GM21786 (cell line): Measurements from ENCODE around the gene G0S2.
A peak's percentile ranks its signal among the peaks of the same experiment; 100 is the strongest.

Experiments used
- ATAC-seq: cut with Tn5 transposase; IDR thresholded peaks from one replicate; pipeline ENCODE4 v1.9.1; 2021; ENCODE audit not compliant: unreplicated experiment

The G0S2 gene

DNA sequence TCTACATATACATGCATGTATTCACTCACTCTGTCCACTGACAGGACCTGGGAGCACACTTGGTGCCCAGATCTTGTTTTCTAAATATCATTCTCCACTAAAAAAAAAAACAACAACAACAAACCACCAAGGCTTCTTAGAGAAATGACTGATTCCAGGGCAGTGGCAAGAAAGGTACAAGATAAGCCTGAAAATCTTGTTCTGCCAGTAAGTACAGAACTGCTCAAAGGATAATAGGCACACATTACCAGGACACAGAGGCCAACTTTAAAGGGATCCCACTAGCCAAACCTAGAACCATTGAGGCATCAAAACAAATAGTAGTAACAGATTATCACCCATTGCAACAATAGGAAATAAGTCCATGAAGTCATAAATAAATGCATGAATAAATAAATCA, 40.1 kb downstream of the G0S2 start:
- ATAC-seq: no peak

- no peak for ATAC-seq
Measured at GRCh38 chr1:209717818-209718217, 42.6 kb downstream of the G0S2 start.

DNA sequence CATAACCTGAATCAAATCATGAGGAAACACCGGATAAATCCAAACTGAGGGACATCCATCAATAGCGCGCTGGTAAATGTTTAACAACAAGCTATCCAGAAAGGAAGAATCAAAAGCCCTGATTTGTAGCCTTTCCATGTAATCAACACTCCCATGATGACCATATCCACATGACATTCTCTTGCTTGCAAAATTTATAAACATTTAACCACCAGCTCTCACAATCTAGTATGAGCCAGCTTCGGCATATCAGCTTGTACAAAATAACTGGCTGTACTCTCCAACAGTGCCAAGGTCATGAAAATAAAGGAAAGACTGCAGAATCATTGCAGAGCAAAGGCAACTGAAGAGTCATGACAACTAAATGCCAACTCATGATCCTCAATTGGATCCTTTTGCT, 45.1 kb downstream of the G0S2 start:
- no peak for ATAC-seq

GRCh38 chr1:209720826-209721225, 45.6 kb downstream of the G0S2 start:
- no peak for ATAC-seq

GRCh38 chr1:209721323-209721722, 46.1 kb downstream of the G0S2 start:
- ATAC-seq: no peak

- ATAC-seq: no peak
Measured at GRCh38 chr1:209723265-209723664, 48.1 kb downstream of the G0S2 start.

DNA sequence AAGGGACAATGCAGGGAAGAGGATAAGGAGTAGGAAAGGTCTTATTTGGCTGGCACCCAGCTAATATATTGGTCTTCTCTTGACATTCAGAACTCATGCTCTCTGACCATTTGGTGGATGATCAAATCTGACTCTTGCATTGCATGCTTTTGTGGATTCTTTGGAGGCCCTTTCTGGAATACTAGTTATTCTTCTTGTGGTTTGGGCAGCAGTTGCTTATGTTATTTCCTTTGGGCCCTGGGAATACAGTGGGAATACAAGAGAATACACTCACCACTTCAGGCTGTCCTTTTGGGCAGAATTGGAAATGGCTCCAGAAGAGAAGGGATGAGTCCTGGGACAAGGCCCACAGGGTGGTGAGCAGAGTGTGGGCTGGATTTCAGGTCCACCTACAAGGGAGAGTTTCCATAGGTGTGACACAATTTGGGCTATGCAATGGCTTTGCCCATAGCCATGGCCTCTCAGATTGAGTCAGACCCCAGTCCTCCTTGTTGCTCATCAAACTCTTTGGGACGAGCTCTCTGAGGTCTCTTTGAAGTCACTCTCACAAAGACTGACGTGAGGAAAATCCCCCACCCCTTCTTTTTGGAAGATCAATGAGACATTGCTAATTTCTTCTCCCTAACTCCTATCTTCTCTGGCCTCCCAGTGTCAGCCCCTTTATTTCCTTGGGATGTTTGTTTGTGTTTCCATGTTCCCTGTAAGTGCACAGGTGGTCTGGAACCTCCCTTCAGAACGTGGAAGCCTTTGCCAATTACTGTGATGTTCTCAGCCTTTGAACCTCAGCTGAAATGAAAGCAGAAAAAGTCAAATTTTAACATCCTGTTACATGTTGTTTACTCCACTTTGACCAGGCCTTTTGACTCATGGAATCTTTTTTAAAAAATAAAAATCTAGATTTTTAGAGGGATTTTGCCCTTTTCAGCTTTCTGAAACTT, 48.8 kb downstream of the G0S2 start:
- ATAC-seq: peak; percentile 54
